K562 (cell line): Measurements from ENCODE around the gene NSG2.

Experiments
- CTCF ChIP-seq, 3 experiments: IDR thresholded peaks in 2 of 3; conservative IDR thresholded peaks in 1 of 3; 2 replicates each; pipeline ENCODE4 v1.5.1; 2011 to 2012; ENCODE audit warnings: low read length in 3 of 3, mild to moderate bottlenecking in 3 of 3, control low read depth in 2 of 3, improper control_type of control experiment in 1 of 3, inconsistent platforms in 1 of 3, low read depth in 1 of 3, mixed read lengths in 1 of 3, moderate library complexity in 1 of 3; ENCODE audit not compliant: insufficient read depth in 2 of 3
- KAT7 ChIP-seq: sonication (generic); formaldehyde crosslinking; IDR thresholded peaks from 2 replicates; pipeline ENCODE4 v1.8.0; 2022; ENCODE audit warnings: missing genetic modification reagents, mild to moderate bottlenecking, borderline replicate concordance
- KLF16 ChIP-seq: IDR thresholded peaks from 2 replicates; pipeline ENCODE4 v1.6.1; 2016; ENCODE audit warnings: antibody characterized with exemption
- NELFE ChIP-seq: IDR thresholded peaks from 2 replicates; pipeline ENCODE4 v1.6.1; 2011; ENCODE audit warnings: mild to moderate bottlenecking; ENCODE audit not compliant: insufficient read depth, insufficient read length
- NR1H2 ChIP-seq: sonication (generic); formaldehyde crosslinking; IDR thresholded peaks from 2 replicates; pipeline ENCODE4 v1.4.0; 2020; ENCODE audit warnings: mild to moderate bottlenecking, missing genetic modification reagents
- POLR2AphosphoS5 ChIP-seq: IDR thresholded peaks from 2 replicates; pipeline ENCODE4 v1.6.1; 2011; ENCODE audit warnings: mild to moderate bottlenecking, low read depth, low read length, moderate library complexity; ENCODE audit not compliant: control insufficient read depth, insufficient read depth
- SLC30A9 ChIP-seq: fragments of 250-450 bp; sonication (Bioruptor Pico); IDR thresholded peaks from 2 replicates; pipeline ENCODE4 v1.8.0; 2022; ENCODE audit warnings: mild to moderate bottlenecking, moderate library complexity
- SMARCA5 ChIP-seq: fragments of 450-650 bp; IDR thresholded peaks from 2 replicates; pipeline ENCODE4 v1.6.1; 2016
- YY1 ChIP-seq, 3 experiments: IDR thresholded peaks; 2 replicates each; pipeline ENCODE4 v1.6.1; 2011; ENCODE audit warnings: low read length in 2 of 3, mild to moderate bottlenecking in 2 of 3, moderate library complexity in 2 of 3, borderline replicate concordance in 1 of 3, control low read depth in 1 of 3, low read depth in 1 of 3; ENCODE audit not compliant: insufficient read depth in 3 of 3, insufficient replicate concordance in 2 of 3, control insufficient read depth in 1 of 3, insufficient read length in 1 of 3; ENCODE audit errors: extremely low read depth in 1 of 3
- ZBTB33 ChIP-seq: sonication (generic); formaldehyde crosslinking; IDR thresholded peaks from 2 replicates; pipeline ENCODE4 v1.8.1; 2023; ENCODE audit warnings: mild to moderate bottlenecking, missing genetic modification reagents
- ZNF384 ChIP-seq: IDR thresholded peaks from 2 replicates; pipeline ENCODE4 v1.6.1; 2012; ENCODE audit warnings: low read depth, low read length, improper control_type of control experiment
- ZNF586 ChIP-seq: fragments of 450-650 bp; formaldehyde crosslinking; conservative IDR thresholded peaks from 2 replicates; pipeline ENCODE4 v1.4.0; 2020; ENCODE audit warnings: mild to moderate bottlenecking, moderate library complexity

GRCh38 chr5:174083056-174083827 is 37.7 kb downstream of the NSG2 start:
- no peak for TF ChIP-seq SMARCA5
- TF ChIP-seq CTCF (IDR thresholded peaks at IDR 0.05 in 2 of 3, conservative IDR thresholded peaks at IDR 0.05 in 1 of 3; ENCODE audit: insufficient read depth in 2 of 3, low read depth in 1 of 3, low read length in 3 of 3): no peak
- TF ChIP-seq NR1H2 (CRISPR knock-in tag): no peak
- TF ChIP-seq ZNF384: no peak
- TF ChIP-seq KAT7: no peak
- TF ChIP-seq SLC30A9: no peak
- TF ChIP-seq KLF16: no peak
- TF ChIP-seq ZNF586 (CRISPR knock-in tag): no peak
- no peak for TF ChIP-seq YY1 (IDR thresholded peaks at IDR 0.05; ENCODE audit: borderline replicate concordance in 1 of 3, control insufficient read depth in 1 of 3, extremely low read depth in 1 of 3, insufficient read depth in 3 of 3, insufficient read length in 1 of 3, insufficient replicate concordance in 2 of 3, low read depth in 1 of 3, low read length in 2 of 3)
- TF ChIP-seq NELFE: no peak
- TF ChIP-seq ZBTB33 (CRISPR knock-in tag): no peak
- no peak for TF ChIP-seq POLR2AphosphoS5
